Hepatocyte (in vitro differentiated cells): ENCODE data around the gene OCEL1. TPM values are rescaled to one million over a fixed set of nuclear protein-coding genes. Genes with fewer than 3 reads are reported as not detected.
A peak's percentile ranks its signal among the peaks of the same experiment; 100 is the strongest.

Experiments used
- DNase-seq: peaks from one replicate; pipeline ENCODE4 v3.0.0-alpha.2; 2016; ENCODE audit warnings: low spot score
- H2AFZ ChIP-seq: fragments of 200-600 bp; sonication (generic); 2 replicates; pipeline ENCODE4 v1.6.0; 2016; ENCODE audit warnings: antibody characterized with exemption, mild to moderate bottlenecking
- H3K27ac ChIP-seq: fragments of 200-600 bp; sonication (generic); 2 replicates; pipeline ENCODE4 v1.5.1; 2016; ENCODE audit warnings: mild to moderate bottlenecking
- H3K27me3 ChIP-seq: fragments of 200-600 bp; sonication (generic); 2 replicates; pipeline ENCODE4 v1.6.1; 2016
- H3K36me3 ChIP-seq: fragments of 200-600 bp; sonication (generic); replicated peaks from 2 replicates; pipeline ENCODE4 v1.5.1; 2016; ENCODE audit warnings: low read depth; ENCODE audit not compliant: insufficient read depth
- H3K4me1 ChIP-seq: fragments of 200-600 bp; sonication (generic); 2 replicates; pipeline ENCODE4 v1.5.1; 2016; ENCODE audit warnings: mild to moderate bottlenecking, moderate library complexity; ENCODE audit not compliant: insufficient read depth
- H3K4me2 ChIP-seq: fragments of 200-600 bp; sonication (generic); 2 replicates; pipeline ENCODE4 v1.6.0; 2016
- H3K4me3 ChIP-seq: fragments of 200-600 bp; sonication (generic); 2 replicates; pipeline ENCODE4 v1.5.1; 2016; ENCODE audit warnings: mild to moderate bottlenecking
- H3K79me2 ChIP-seq: fragments of 200-600 bp; sonication (generic); 2 replicates; pipeline ENCODE4 v1.6.0; 2017; ENCODE audit warnings: mild to moderate bottlenecking
- H3K9me2 ChIP-seq: fragments of 200-600 bp; sonication (generic); replicated peaks from 2 replicates; pipeline ENCODE4 v1.6.0; 2017; ENCODE audit warnings: mild to moderate bottlenecking; ENCODE audit not compliant: insufficient read depth
- H3K9me3 ChIP-seq: fragments of 200-600 bp; sonication (generic); 2 replicates; pipeline ENCODE4 v1.5.1; 2016; ENCODE audit warnings: low read depth, mild to moderate bottlenecking
- H4K20me1 ChIP-seq: fragments of 200-600 bp; sonication (generic); 2 replicates; pipeline ENCODE4 v1.6.0; 2016; ENCODE audit warnings: mild to moderate bottlenecking; ENCODE audit not compliant: insufficient read depth, poor library complexity, severe bottlenecking
- EZH2 ChIP-seq: fragments of 200-600 bp; sonication (generic); IDR thresholded peaks from 2 replicates; pipeline ENCODE4 v1.6.1; 2016; ENCODE audit warnings: antibody characterized with exemption, mild to moderate bottlenecking, borderline replicate concordance
- EZH2phosphoT487 ChIP-seq: fragments of 200-600 bp; sonication (generic); IDR thresholded peaks from one replicate; pipeline ENCODE4 v1.6.1; 2018; ENCODE audit warnings: antibody characterized with exemption, mild to moderate bottlenecking, low read depth, moderate library complexity; ENCODE audit not compliant: unreplicated experiment, severe bottlenecking
- WGBS: methylation state at CpG from one replicate; pipeline ENCODE4 v1.1.6; 2016; ENCODE audit warnings: low lambda C conversion rate; ENCODE audit errors: missing lambda C conversion rate; 5-methylcytosine and 5-hydroxymethylcytosine counted together
- polyA plus RNA-seq: library from polyadenylated mRNA; unstranded; fragments of >200 nt; fragmentation: Nextera tagmentation; extraction: Ambion mirVana; gene quantifications from 2 replicates; pipeline ENCODE4 v1.2.1, GENCODE V29; 2016
- total RNA-seq: library from RNA; depleted of rRNA; stranded (reverse); fragments of >200 nt; gene quantifications from 2 replicates; pipeline ENCODE4 v1.2.3, GENCODE V29; 2014
- TF ChIP-seq, protein P1 (sequence below): fragments of 200-600 bp; sonication (generic); IDR thresholded peaks from 2 replicates; pipeline ENCODE4 v1.5.1; 2016; ENCODE audit warnings: antibody characterized with exemption, mild to moderate bottlenecking; ENCODE audit not compliant: poor library complexity

The OCEL1 gene
- total and polyA plus RNA-seq, 2 experiments from 2014 or later = 9.5 to 47.7 TPM

DNA sequence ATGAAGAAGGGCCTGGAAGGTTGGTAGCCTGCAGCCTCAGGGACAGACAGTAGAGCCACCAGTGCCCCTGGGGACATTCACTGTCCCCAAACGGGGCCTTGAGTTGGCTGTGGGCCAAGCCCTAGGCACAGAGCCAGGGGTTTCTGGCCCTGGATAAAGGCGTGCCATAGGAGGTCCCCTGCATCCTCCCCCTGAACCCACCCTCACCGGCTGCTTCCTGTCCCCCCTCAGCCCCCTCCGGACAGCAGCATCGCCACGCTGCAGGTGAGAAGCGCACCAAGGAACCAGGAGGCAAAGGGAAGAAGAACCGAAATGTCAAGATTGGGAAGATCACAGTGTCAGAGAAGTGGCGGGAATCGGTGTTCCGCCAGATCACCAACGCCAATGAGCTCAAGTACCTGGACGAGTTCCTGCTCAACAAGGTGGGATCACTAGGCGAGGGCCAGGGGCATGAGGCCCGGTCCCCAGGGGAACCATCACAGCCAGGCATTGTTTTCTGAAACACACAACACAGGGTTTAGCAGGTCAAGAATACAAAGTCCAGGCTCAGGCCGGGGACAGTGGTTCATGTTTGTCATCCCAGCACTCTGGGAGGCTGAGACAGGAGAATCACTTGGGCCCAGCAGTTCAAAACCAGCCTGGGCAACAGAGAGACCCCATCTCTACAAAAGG, 25.5 kb upstream of the OCEL1 start:
- no peak overlapping the region for H2AFZ ChIP-seq
- H3K27ac ChIP-seq = no peak overlapping the region
- no peaks in the 10 kb centered on the region for H3K27me3 ChIP-seq
- no peak overlapping the region for H3K4me3 ChIP-seq
- WGBS = 89% methylated on average over 13 of the region's 16 CpGs
- H4K20me1 ChIP-seq = no peaks in the 10 kb centered on the region
- no peaks in the 10 kb centered on the region for H3K9me3 ChIP-seq
- DNase-seq = no peak
- TF ChIP-seq EZH2 (no peak), EZH2phosphoT487 (no peak)
- TF ChIP-seq, protein P1, sequence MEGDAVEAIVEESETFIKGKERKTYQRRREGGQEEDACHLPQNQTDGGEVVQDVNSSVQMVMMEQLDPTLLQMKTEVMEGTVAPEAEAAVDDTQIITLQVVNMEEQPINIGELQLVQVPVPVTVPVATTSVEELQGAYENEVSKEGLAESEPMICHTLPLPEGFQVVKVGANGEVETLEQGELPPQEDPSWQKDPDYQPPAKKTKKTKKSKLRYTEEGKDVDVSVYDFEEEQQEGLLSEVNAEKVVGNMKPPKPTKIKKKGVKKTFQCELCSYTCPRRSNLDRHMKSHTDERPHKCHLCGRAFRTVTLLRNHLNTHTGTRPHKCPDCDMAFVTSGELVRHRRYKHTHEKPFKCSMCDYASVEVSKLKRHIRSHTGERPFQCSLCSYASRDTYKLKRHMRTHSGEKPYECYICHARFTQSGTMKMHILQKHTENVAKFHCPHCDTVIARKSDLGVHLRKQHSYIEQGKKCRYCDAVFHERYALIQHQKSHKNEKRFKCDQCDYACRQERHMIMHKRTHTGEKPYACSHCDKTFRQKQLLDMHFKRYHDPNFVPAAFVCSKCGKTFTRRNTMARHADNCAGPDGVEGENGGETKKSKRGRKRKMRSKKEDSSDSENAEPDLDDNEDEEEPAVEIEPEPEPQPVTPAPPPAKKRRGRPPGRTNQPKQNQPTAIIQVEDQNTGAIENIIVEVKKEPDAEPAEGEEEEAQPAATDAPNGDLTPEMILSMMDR = no peak
- H3K4me2 ChIP-seq = no peak overlapping the region
- no peaks in the 10 kb centered on the region for H3K9me2 ChIP-seq
- no peaks in the 10 kb centered on the region for H3K36me3 ChIP-seq
- H3K79me2 ChIP-seq = no peaks in the 10 kb centered on the region
- H3K4me1 ChIP-seq = no peaks in the 10 kb centered on the region

DNA sequence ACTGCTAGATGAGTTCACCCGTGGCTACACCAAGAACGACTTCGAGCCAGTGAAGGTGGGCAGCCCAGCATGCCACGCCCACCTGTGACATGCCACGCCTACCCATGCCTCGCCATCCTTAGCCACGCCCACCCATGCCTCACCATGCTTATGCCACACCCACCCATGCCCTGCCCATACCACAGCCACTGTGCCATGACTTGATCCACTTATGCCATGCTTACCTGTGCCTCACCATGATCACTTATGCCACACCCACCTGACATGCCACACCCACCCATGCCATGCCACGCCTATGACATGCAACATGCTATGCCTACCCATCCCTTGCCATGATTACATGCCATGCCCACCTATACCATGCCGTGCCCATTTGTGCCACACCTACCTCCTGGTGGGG, 23.8 kb upstream of the OCEL1 start:
- no peaks in the 10 kb centered on the region for H3K4me1 ChIP-seq
- peak; percentile 10 for DNase-seq
- no peaks in the 10 kb centered on the region for H3K9me3 ChIP-seq
- no peak overlapping the region for H2AFZ ChIP-seq
- no peaks in the 10 kb centered on the region for H3K79me2 ChIP-seq
- no peaks in the 10 kb centered on the region for H4K20me1 ChIP-seq
- no peak overlapping the region for H3K4me2 ChIP-seq
- TF ChIP-seq, protein P1 = no peak
- TF ChIP-seq EZH2 (no peak), EZH2phosphoT487 (no peak)
- 96% methylated on average over 9 of the region's 9 CpGs for WGBS
- H3K9me2 ChIP-seq = no peaks in the 10 kb centered on the region
- H3K27me3 ChIP-seq = no peaks in the 10 kb centered on the region
- no peak overlapping the region for H3K4me3 ChIP-seq
- no peaks in the 10 kb centered on the region for H3K36me3 ChIP-seq
- no peak overlapping the region for H3K27ac ChIP-seq

DNA sequence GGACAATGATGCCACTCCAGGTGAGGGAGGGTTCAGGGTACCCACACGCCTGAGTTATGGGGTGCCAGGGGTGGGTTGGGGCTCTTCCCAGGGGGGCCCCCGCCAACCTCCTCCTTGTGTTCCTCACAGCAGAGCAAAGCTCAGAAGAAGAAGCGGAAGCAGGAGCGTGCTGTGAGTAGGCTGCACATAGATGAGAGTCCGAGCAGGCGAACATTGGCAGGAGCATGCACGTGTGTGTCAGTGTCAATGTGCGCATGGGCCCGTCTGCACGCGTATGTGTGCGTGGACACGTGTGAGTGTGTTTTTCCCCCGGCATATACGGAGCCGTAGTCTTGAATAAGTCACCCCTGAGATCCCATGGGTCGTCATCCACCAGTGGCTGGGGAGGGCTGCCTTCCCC, 23.3 kb upstream of the OCEL1 start:
- Histone ChIP-seq H3K9me2 (no peaks in the 10 kb centered on the region), H4K20me1 (no peaks in the 10 kb centered on the region), H3K4me1 (no peaks in the 10 kb centered on the region), H3K9me3 (no peaks in the 10 kb centered on the region), H3K27me3 (no peaks in the 10 kb centered on the region), H3K79me2 (no peaks in the 10 kb centered on the region), H3K36me3 (no peaks in the 10 kb centered on the region), H3K4me2 (no peak overlapping the region), H3K27ac (no peak overlapping the region), H3K4me3 (no peak overlapping the region), H2AFZ (no peak overlapping the region)
- WGBS = 97% methylated on average over 15 of the region's 17 CpGs
- peak; percentile 3 for DNase-seq
- TF ChIP-seq EZH2phosphoT487 (no peak), EZH2 (no peak)
- TF ChIP-seq, protein P1 = no peak
